Spinal cord (tissue), 10 donors: Measurements from ENCODE around the gene FRAS1. TPM values are rescaled to one million over a fixed set of nuclear protein-coding genes. Genes with fewer than 3 reads are reported as not detected.

ENCODE experiments used
- DNase-seq, 6 donors: peaks; one replicate each; pipeline versions ENCODE4 v3.0.0 to v3.0.0-alpha.2; 2013 to 2015; ENCODE audit warnings: low spot score in 6 of 6, low read depth in 4 of 6
- H3K27ac ChIP-seq: one replicate; pipeline ENCODE4 v1.5.1; 2013; ENCODE audit warnings: low read depth, low read length, control low read depth
- H3K27me3 ChIP-seq: one replicate; pipeline ENCODE4 v1.6.1; 2013; ENCODE audit warnings: low read length; ENCODE audit not compliant: control insufficient read depth, insufficient read depth
- H3K36me3 ChIP-seq: one replicate; pipeline ENCODE4 v1.6.1; 2013; ENCODE audit warnings: low read length; ENCODE audit not compliant: control insufficient read depth, insufficient read depth
- H3K4me1 ChIP-seq: one replicate; pipeline ENCODE4 v1.6.1; 2013; ENCODE audit warnings: low read length; ENCODE audit not compliant: control insufficient read depth, insufficient read depth
- H3K4me3 ChIP-seq: one replicate; pipeline ENCODE4 v1.5.1; 2013; ENCODE audit warnings: low read depth, low read length, control low read depth
- H3K9me3 ChIP-seq: one replicate; pipeline ENCODE4 v1.6.1; 2013; ENCODE audit warnings: low read length; ENCODE audit not compliant: control insufficient read depth, insufficient read depth
- WGBS: methylation state at CpG from one replicate; pipeline ENCODE4 v1.1.5; 2013; ENCODE audit warnings: missing lambda C conversion rate; ENCODE audit not compliant: insufficient coverage; 5-methylcytosine and 5-hydroxymethylcytosine counted together
- polyA plus RNA-seq, 2 donors: library from polyadenylated mRNA; unstranded; fragments of 120-200 nt; gene quantifications; one replicate each; pipeline ENCODE4 v1.2.1, GENCODE V29; 2013; ENCODE audit not compliant: insufficient read length in 2 of 2
- total RNA-seq, 2 donors: library from RNA; depleted of rRNA in 1 of 2; stranded (reverse); fragments of 120-200 nt in 1 of 2; fragments of >200 nt in 1 of 2; gene quantifications; one replicate each; pipeline versions ENCODE4 v1.2.3 to v1.2.4, GENCODE V29; 2013 to 2014
- donor health status: healthy.

The FRAS1 gene
- total and polyA plus RNA-seq, 4 donors: 7.5 to 24.0 (median 16.5) TPM

DNA sequence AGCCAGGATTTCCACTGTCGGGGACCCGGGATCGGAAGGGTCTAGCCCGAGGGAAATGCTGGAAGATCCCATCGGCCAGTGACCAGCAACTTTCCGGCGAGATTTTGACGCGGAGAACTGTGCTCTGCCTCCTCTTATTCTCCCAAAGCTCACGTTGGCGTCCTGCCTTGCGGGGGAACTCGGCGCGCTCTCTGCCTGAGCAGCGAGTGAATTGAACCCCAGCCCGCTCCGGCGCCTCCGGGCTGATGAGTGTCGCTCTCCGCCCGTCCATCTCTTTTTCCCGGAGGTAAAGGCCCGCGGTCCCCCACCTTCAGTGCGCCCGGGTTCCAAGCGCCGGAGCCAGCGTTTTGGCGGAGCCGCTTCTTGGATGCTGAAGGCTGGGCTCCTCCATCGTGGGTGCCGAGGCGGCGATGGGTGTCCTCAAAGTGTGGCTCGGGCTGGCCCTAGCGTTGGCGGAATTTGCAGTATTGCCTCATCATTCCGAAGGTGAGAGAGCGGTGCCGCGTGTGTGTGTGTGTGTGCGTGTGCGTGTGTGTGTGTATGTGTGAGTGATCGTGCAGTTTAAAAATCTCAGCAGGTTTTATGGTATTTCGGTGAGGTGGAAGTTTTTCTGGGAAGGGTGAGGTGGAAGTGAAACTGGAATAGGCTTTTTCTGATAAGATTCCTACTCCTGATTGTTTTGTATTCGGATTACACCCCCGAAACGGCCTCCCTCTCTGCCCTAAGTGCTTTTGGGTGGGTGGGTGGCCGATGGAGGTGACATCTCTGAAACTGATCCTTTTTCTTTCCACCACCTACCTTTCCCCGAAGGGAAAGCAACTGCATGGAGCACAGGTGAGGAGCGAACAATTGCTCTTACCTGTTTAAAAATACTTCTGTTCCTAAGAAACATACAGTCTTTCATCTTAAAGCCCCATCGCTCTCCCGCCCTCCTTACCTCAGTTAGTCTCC is 752 bp downstream of the FRAS1 start:
- Histone ChIP-seq H3K36me3 (no peaks in the 10 kb centered on the region), H3K4me1 (peaks cover 20% of the 10 kb centered on the region), H3K27ac (peak overlapping the region; percentile 84), H3K27me3 (no peaks in the 10 kb centered on the region), H3K9me3 (no peaks in the 10 kb centered on the region), H3K4me3 (peak overlapping the region; percentile 82)
- 0% methylated on average over 47 of the region's 56 CpGs for WGBS
- peak; percentile 21 to 83 (median 41) for DNase-seq

DNA sequence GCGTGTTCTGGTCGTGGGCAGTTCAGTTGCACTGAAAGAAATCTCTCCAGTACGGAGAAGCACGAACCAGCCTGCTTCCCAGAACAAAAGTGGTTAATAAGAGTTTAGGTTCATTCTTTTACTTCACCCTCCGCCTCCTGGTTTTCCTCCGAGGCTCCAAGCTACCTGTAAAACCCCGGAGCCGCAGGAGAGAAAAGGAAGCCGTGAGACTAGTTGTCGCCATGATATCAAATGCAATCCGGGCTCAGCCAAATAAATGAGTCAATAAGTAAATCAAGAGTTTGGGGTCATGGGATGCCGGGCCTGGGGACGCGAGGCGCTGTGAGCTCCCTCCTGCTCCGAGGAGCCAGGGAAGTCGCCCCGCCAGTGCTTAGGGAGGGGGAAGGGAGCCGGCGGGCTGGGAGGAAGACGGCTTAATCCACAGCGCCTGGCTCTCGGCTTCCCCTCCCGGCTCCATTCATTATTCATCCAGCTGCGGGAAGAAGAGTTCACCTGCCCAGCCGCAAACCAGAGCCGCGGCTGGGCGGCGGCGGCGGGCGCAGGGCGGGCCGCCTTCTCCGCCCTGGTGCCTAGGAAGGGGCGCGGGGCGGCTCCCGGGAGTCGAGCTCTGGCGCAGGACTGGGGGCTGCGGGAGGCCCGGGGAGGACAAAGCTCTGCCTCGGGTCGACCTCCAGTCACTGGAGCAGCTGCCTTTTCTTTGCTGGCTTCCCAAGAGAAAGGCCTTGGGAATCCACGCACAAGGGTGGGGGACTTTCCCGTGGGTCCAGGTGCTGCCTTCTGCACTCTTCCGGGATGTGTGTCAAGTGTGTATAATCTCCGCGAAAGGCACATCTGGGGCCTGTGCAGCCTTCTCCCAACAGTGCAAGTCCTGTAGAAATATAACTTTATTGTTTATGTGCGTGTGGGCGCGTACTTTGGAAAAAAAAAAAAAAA is 1.7 kb downstream of the FRAS1 start:
- under 1% methylated on average over 43 of the region's 54 CpGs for WGBS
- Histone ChIP-seq H3K9me3 (no peaks in the 10 kb centered on the region), H3K27me3 (no peaks in the 10 kb centered on the region), H3K27ac (peak overlapping the region; percentile 84), H3K36me3 (no peaks in the 10 kb centered on the region), H3K4me1 (peaks cover 20% of the 10 kb centered on the region), H3K4me3 (peak overlapping the region; percentile 82)
- DNase-seq: peak; percentile 19 to 75 (median 38)

DNA sequence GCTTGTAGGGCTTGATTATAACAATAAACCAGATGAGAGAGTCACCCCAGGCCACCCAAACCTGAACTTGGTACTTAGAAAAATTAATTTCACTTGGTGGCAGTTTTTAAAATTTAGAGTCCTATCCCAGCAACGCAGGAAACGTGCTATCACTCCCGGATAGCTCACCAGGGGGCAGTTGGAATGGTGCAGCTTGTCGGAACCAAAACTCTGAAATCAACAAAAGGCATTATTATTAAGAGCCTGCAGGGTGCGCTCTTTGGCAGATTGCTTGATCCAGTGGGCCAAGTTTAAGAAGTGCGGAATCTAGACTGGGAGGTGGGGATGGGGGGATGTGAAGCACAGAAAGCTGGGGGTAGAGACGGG is 2.4 kb downstream of the FRAS1 start:
- peak overlapping the region; percentile 43 for H3K27ac ChIP-seq
- peak; percentile 42 to 94 (median 62) for DNase-seq
- H3K36me3 ChIP-seq: no peaks in the 10 kb centered on the region
- no peaks in the 10 kb centered on the region for H3K9me3 ChIP-seq
- H3K4me3 ChIP-seq: peak overlapping the region; percentile 82
- peaks cover 20% of the 10 kb centered on the region for H3K4me1 ChIP-seq
- no CpG with 5 or more reads among the region's 7 CpGs for WGBS
- H3K27me3 ChIP-seq: no peaks in the 10 kb centered on the region

DNA sequence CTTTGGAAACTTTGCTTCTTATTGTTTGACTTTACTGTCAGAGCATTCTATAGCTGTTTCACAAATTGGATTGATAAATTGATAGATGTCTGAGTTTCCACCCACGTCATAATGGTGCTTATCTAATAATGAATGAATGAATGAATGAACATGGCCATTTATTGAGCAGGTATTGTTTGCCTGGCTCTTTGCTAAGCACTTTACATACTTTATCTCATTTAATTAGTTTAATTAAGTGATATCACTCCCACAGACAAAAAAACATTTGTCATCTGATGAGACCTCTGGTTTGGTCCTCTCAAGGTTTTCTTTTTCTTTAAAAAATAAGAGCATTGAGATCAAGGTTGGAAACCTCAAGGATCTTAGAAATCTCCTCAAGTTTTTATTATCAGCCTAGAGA is 2.8 kb downstream of the FRAS1 start:
- Histone ChIP-seq H3K4me1 (peaks cover 20% of the 10 kb centered on the region), H3K9me3 (no peaks in the 10 kb centered on the region), H3K27ac (no peak overlapping the region), H3K4me3 (no peak overlapping the region), H3K36me3 (no peaks in the 10 kb centered on the region), H3K27me3 (no peaks in the 10 kb centered on the region)
- no CpG with 5 or more reads among the region's 1 CpG for WGBS
- no peak for DNase-seq

DNA sequence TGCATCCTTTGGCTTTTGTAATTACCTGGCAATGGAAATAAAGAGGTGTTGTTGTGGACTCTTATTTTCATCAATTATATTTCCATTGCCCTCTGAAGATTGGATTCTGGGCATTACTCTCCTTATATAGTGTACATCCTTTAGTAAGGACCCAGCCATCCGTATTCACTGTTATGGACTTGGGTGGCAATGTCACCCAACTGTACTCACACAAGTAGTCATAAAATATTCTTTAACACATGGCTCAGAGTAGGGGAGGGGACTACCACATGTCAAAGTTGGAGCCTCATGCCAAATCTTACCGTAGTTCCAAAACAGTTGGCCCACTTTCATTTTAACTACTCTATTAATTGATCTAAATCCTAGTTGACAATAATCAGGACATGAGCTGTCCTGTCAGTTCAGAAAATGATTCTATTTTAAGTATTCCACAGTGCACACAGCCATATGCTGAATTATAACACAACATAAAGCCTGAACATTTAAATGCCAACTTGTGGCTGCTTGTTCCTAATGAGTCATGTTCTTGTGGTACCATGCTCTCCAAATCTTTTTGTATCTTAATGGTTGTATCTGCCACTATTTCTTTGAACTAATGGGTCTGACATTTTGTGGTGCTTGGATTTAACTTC is 4.9 kb downstream of the FRAS1 start:
- Histone ChIP-seq H3K9me3 (no peaks in the 10 kb centered on the region), H3K4me3 (no peak overlapping the region), H3K4me1 (peaks cover 8% of the 10 kb centered on the region), H3K36me3 (no peaks in the 10 kb centered on the region), H3K27me3 (no peaks in the 10 kb centered on the region), H3K27ac (no peak overlapping the region)
- no CpG with 5 or more reads among the region's 2 CpGs for WGBS
- peak in 1 of 6 donors; percentile 63 for DNase-seq

DNA sequence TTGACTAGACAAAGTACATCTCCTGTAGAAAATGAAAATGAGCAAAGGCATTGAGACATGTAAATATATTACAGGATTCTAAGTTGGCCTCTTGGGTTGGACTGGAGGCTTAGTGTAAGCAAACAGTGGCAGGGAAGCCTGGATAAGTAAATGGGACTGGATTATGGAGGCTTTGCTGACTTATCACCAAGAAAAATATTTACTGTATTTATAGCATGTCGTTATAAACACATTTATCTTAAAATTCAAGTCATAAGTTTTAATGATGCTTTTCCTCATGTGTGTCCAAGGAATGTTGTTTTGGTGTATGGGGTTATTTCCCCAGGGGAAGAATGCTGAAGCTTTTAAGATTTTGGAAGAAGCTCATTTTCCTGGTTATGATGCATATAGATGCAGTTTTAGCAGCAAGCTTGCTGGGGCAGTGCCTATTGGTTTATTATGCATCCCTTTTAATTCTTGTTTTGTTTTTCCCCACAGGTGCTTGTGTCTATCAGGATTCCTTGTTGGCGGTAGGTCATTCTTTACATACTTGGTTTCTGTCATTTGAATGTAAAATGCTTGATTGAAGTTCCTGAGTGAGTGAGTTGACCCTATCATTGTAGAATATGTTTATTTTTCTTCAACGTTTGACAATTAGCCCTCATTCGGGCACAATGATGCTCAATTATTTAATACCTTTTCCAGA is 8.5 kb downstream of the FRAS1 start:
- no CpG with 5 or more reads among the region's 4 CpGs for whole genome bisulfite sequencing
- Histone ChIP-seq H3K27me3 (no peaks in the 10 kb centered on the region), H3K27ac (no peak overlapping the region), H3K36me3 (no peaks in the 10 kb centered on the region), H3K9me3 (no peaks in the 10 kb centered on the region), H3K4me1 (no peaks in the 10 kb centered on the region), H3K4me3 (no peak overlapping the region)
- DNase-seq: no peak

DNA sequence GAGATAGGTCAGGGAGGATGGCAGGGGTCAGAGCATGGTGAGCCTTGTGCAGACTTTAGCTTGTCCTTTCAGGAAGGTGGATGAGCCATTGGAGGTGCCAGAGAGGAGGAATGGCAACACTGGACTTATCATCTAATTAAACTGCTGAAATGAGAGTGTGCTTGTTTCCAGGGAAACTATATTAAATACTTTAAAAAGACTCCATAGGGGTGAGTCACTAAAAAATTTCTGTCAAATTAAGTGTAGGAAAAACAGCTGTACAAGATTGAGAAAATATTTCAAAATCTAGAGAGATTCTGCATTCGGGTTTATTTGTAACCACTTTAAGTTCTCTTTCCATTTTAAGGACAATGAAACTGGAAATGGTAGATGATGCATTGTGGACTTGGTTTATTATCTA is 11.4 kb downstream of the FRAS1 start:
- no peaks in the 10 kb centered on the region for H3K27me3 ChIP-seq
- H3K9me3 ChIP-seq: no peaks in the 10 kb centered on the region
- no peaks in the 10 kb centered on the region for H3K36me3 ChIP-seq
- no peaks in the 10 kb centered on the region for H3K4me1 ChIP-seq
- no CpG with 5 or more reads among the region's 1 CpG for WGBS
- no peak overlapping the region for H3K4me3 ChIP-seq
- H3K27ac ChIP-seq: no peak overlapping the region
- no peak for DNase-seq

DNA sequence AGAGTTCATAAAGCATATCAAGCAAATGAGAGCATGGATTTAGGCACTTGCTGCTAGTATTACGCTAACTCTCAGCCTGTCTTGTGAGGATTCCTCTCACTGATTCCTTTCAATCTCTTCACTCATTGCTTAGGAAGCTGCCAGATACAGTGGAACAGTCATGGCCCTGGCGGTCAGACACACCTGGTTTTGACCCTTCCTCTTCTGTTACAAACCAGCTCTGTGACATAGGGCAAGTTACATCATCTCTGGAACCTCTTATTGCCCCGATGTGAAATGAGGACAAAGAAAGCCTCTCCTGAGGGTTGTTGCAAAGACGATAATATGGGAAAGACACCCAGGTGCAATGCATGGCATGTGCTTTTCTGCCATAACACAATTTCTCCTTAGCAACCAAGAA is 12.2 kb downstream of the FRAS1 start:
- no peak overlapping the region for H3K4me3 ChIP-seq
- no peaks in the 10 kb centered on the region for H3K9me3 ChIP-seq
- 100% methylated on average over 1 of the region's 4 CpGs for WGBS
- DNase-seq: no peak
- H3K36me3 ChIP-seq: no peaks in the 10 kb centered on the region
- H3K4me1 ChIP-seq: no peaks in the 10 kb centered on the region
- H3K27me3 ChIP-seq: no peaks in the 10 kb centered on the region
- no peak overlapping the region for H3K27ac ChIP-seq

DNA sequence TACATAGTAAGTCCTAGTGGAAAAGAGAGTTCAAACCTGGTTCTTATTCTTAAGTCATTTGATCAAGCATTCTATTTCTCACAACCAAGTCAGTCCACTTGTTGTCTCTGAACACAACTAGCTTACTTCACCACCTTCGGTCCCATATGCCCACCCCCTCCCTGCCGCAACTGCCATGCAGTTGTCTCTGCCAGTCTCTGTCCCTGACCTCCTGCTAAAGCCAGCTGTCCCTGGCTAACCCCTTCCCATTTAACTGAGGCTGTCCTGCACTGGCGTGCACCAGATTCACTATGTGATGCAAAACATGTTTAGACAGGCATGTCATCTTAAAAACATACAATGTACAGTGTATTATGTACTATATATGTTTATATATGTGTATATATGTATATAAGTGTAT is 12.7 kb downstream of the FRAS1 start:
- no peaks in the 10 kb centered on the region for H3K36me3 ChIP-seq
- H3K4me1 ChIP-seq: no peaks in the 10 kb centered on the region
- no peak overlapping the region for H3K4me3 ChIP-seq
- no peak overlapping the region for H3K27ac ChIP-seq
- DNase-seq: no peak
- 89% methylated on average over 2 of the region's 3 CpGs for WGBS
- H3K9me3 ChIP-seq: no peaks in the 10 kb centered on the region
- no peaks in the 10 kb centered on the region for H3K27me3 ChIP-seq
